GM08714 (cell line): Measurements from ENCODE around the gene PCP2.

Experiments used
- H3K4me3 ChIP-seq: fragments of 200-500 bp; sonication (Bioruptor generic); 2 replicates; pipeline ENCODE4 v1.5.1; 2014; ENCODE audit warnings: mild to moderate bottlenecking, low read length, inconsistent platforms
- ZNF274 ChIP-seq: IDR thresholded peaks from 2 replicates; pipeline ENCODE4 v1.6.1; 2012; ENCODE audit warnings: mild to moderate bottlenecking, low read depth, low read length

The PCP2 gene

GRCh38 chr19:7638802-7639465, 5.4 kb upstream of the PCP2 start:
- no peak overlapping the region for H3K4me3 ChIP-seq
- no peak for TF ChIP-seq ZNF274

GRCh38 chr19:7637374-7638256, 4.1 kb upstream of the PCP2 start:
- no peak for TF ChIP-seq ZNF274
- peak overlapping the region; percentile 84 for H3K4me3 ChIP-seq

- peak within 1 kb of the TSS; percentile 84 for H3K4me3 ChIP-seq
- no peak for TF ChIP-seq ZNF274
Measured at GRCh38 chr19:7636691-7637373, 3.3 kb upstream of the PCP2 start, which contains the start of gene STXBP2. TSS of gene STXBP2 (plus strand) at chr19:7637110. CDS start at chr19:7637150, 40 bp downstream.

GRCh38 chr19:7636317-7636690, 2.8 kb upstream of the PCP2 start:
- TF ChIP-seq ZNF274: no peak
- H3K4me3 ChIP-seq: peak overlapping the region; percentile 45; the same call in 1 of the 2 replicates

GRCh38 chr19:7635670-7636069, 2.2 kb upstream of the PCP2 start:
- TF ChIP-seq ZNF274: no peak
- H3K4me3 ChIP-seq: no peak overlapping the region

GRCh38 chr19:7632340-7633203, 947 bp downstream of the PCP2 start:
- TF ChIP-seq ZNF274: no peak
- no peak overlapping the region for H3K4me3 ChIP-seq

GRCh38 chr19:7631577-7631976, 1.9 kb downstream of the PCP2 start:
- TF ChIP-seq ZNF274: no peak
- H3K4me3 ChIP-seq: no peak overlapping the region

- TF ChIP-seq ZNF274: no peak
- H3K4me3 ChIP-seq: peak within 1 kb of the TSS; percentile 90
Measured at GRCh38 chr19:7629347-7630054, 4.0 kb downstream of the PCP2 start, which contains the start of the genes PET100 and XAB2. TSS of gene PET100 (plus strand) at chr19:7629793. CDS start at chr19:7629834, 41 bp downstream. TSS of gene XAB2 (minus strand) at chr19:7629545. CDS start at chr19:7629527, 18 bp downstream.

- peak overlapping the region; percentile 82 for H3K4me3 ChIP-seq
- no peak for TF ChIP-seq ZNF274
Measured at GRCh38 chr19:7628589-7629311, 4.8 kb downstream of the PCP2 start.

- TF ChIP-seq ZNF274: no peak
- no peak overlapping the region for H3K4me3 ChIP-seq
Measured at GRCh38 chr19:7627166-7627565, 6.4 kb downstream of the PCP2 start.

GRCh38 chr19:7625763-7626372, 7.7 kb downstream of the PCP2 start:
- H3K4me3 ChIP-seq: no peak overlapping the region
- TF ChIP-seq ZNF274: no peak

- TF ChIP-seq ZNF274: no peak
- no peak overlapping the region for H3K4me3 ChIP-seq
Measured at GRCh38 chr19:7624810-7625209, 8.7 kb downstream of the PCP2 start.
